ENCODE results near the gene LRRC75A.
A peak's percentile ranks its signal among the peaks of the same experiment; 100 is the strongest.
"Not testable (repeated sequence)": the region's sequence is repeated elsewhere in the genome, so short reads cannot be mapped to it uniquely, and the experiment has no call there.

Gene LRRC75A

GRCh38 chr17:16491703-16492612 is at the start of gene LRRC75A:
TSS of gene LRRC75A (minus strand) at chr17:16492193. CDS start at chr17:16491990, 203 bp downstream.
- no peak for DNase-seq

GRCh38 chr17:16537130-16537458 is 45.1 kb upstream of the LRRC75A start:
- DNase-seq: no peak

GRCh38 chr17:16534236-16534635 is 42.2 kb upstream of the LRRC75A start:
- DNase-seq: no peak

- no peak for DNase-seq
Measured at GRCh38 chr17:16529906-16530305, 37.9 kb upstream of the LRRC75A start.

- DNase-seq: no peak
Measured at GRCh38 chr17:16527298-16527697, 35.3 kb upstream of the LRRC75A start.

GRCh38 chr17:16525556-16525955 is 33.6 kb upstream of the LRRC75A start:
- DNase-seq: not testable (repeated sequence)

- peak; percentile 67 for DNase-seq
Measured at GRCh38 chr17:16521070-16521727, 29.2 kb upstream of the LRRC75A start.

GRCh38 chr17:16519021-16519420 is 27.0 kb upstream of the LRRC75A start:
- DNase-seq: no peak

GRCh38 chr17:16517477-16517876 is 25.5 kb upstream of the LRRC75A start:
- DNase-seq: no peak

GRCh38 chr17:16516594-16517051 is 24.6 kb upstream of the LRRC75A start:
- DNase-seq: no peak

GRCh38 chr17:16515933-16516332 is 23.9 kb upstream of the LRRC75A start:
- DNase-seq: no peak

- no peak for DNase-seq
Measured at GRCh38 chr17:16513873-16514272, 21.9 kb upstream of the LRRC75A start.

GRCh38 chr17:16512011-16512410 is 20.0 kb upstream of the LRRC75A start:
- DNase-seq: no peak

GRCh38 chr17:16511593-16511992 is 19.6 kb upstream of the LRRC75A start:
- no peak for DNase-seq

GRCh38 chr17:16507918-16508533 is 16.0 kb upstream of the LRRC75A start:
- DNase-seq: no peak

- no peak for DNase-seq
Measured at GRCh38 chr17:16506188-16506587, 14.2 kb upstream of the LRRC75A start.

- no peak for DNase-seq
Measured at GRCh38 chr17:16504984-16505383, 13.0 kb upstream of the LRRC75A start.

GRCh38 chr17:16496820-16497489 is 5.0 kb upstream of the LRRC75A start:
- no peak for DNase-seq

- DNase-seq: no peak
Measured at GRCh38 chr17:16495980-16496819, 4.2 kb upstream of the LRRC75A start.

- no peak for DNase-seq
Measured at GRCh38 chr17:16495561-16495960, 3.6 kb upstream of the LRRC75A start.

GRCh38 chr17:16494059-16494458 is 2.1 kb upstream of the LRRC75A start:
- no peak for DNase-seq

GRCh38 chr17:16493531-16494046 is 1.6 kb upstream of the LRRC75A start:
- DNase-seq: no peak

Data from T1000 (cell line).